Psoas muscle (tissue), 8 donors: ENCODE results near the gene PDE6G. TPM values are rescaled to one million over a fixed set of nuclear protein-coding genes. Genes with fewer than 3 reads are reported as not detected.
"Not testable (repeated sequence)": the region's sequence is repeated elsewhere in the genome, so short reads cannot be mapped to it uniquely, and the experiment has no call there.

Source experiments
- ATAC-seq, 4 donors: fragments of 200-7000 bp; cut with Tn5 transposase; one replicate each; pipeline ENCODE4 v1.9.1; 2020; ENCODE audit warnings: moderate library complexity in 3 of 4, mild to moderate bottlenecking in 2 of 4
- DNase-seq, 2 donors: peaks; one replicate each; pipeline ENCODE4 v3.0.0-alpha.2; 2020
- H3K27ac ChIP-seq: fragments of 200-600 bp; one replicate; pipeline ENCODE4 v1.8.0; 2022
- H3K27me3 ChIP-seq, 3 donors: fragments of 200-600 bp in 1 of 3; one replicate each; pipeline versions ENCODE4 v1.6.1 to v1.8.0; 2013 to 2022; ENCODE audit warnings: low read length in 2 of 3, mild to moderate bottlenecking in 2 of 3, moderate library complexity in 1 of 3; ENCODE audit not compliant: insufficient read depth in 3 of 3
- H3K36me3 ChIP-seq, 2 donors: fragments of 200-600 bp in 1 of 2; one replicate each; pipeline versions ENCODE4 v1.6.1 to v1.8.0; 2013 to 2022; ENCODE audit warnings: low read depth in 1 of 2, mild to moderate bottlenecking in 1 of 2, moderate library complexity in 1 of 2; ENCODE audit not compliant: insufficient read depth in 1 of 2
- H3K4me1 ChIP-seq: fragments of 200-600 bp; one replicate; pipeline ENCODE4 v1.8.0; 2022
- H3K4me3 ChIP-seq: fragments of 200-600 bp; one replicate; pipeline ENCODE4 v1.8.0; 2022; ENCODE audit warnings: mild to moderate bottlenecking
- H3K9me3 ChIP-seq: fragments of 200-600 bp; one replicate; pipeline ENCODE4 v1.8.0; 2022
- WGBS, 3 donors: extraction: QIAGEN DNeasy Blood & Tissue Kit; methylation state at CpG; one replicate each; pipeline versions ENCODE4 v1.1.6 to v1.1.7; 2013; 5-methylcytosine and 5-hydroxymethylcytosine counted together
- intact Hi-C, 2 donors: fragments of 100-400 bp; cut with DNase I; formaldehyde crosslinking; loops; one replicate each; pipeline versions ENCODE4 v1.11.0 to v1.14.2; 2022
- polyA plus RNA-seq, 3 donors: library from polyadenylated mRNA; stranded (reverse); fragments of 200-250 nt; gene quantifications; one replicate each; pipeline ENCODE4 v1.2.3, GENCODE V29; 2013
- total RNA-seq, 4 donors: library from RNA; stranded (reverse); fragmentation: NEBNext Ultra II Directional in 2 of 4; extraction: Animal tissue kit (Norgen Biotek cat#: 25700) in 2 of 4; gene quantifications; one replicate each; pipeline versions ENCODE4 v1.2.1 to v1.2.4, GENCODE V29; 2021 to 2023
- TF ChIP-seq, protein P1 (sequence below): fragments of 200-600 bp; IDR thresholded peaks from one replicate; pipeline ENCODE4 v1.8.0; 2022; ENCODE audit warnings: antibody characterized with exemption
- donor health status: healthy with polysubstance abuse.
- donor health status: DM: no; HTN: no; CAD: no; lungs with moderate emphysema.
- donor health status: Bipolar disorder and iron deficiency.
- donor health status: healthy.
- donor health status: DM: yes; HTN: yes; CAD: no.
- donor health status: DM: no; HTN: no; CAD: no.
- donor health status: DM: no; HTN: no; CAD: no.
- donor health status: DM: yes; HTN: yes; CAD: no.

The PDE6G gene
- total and polyA plus RNA-seq, 7 donors, result 0.25 to 1.5 (median 0.60) TPM; not detected in 3

DNA sequence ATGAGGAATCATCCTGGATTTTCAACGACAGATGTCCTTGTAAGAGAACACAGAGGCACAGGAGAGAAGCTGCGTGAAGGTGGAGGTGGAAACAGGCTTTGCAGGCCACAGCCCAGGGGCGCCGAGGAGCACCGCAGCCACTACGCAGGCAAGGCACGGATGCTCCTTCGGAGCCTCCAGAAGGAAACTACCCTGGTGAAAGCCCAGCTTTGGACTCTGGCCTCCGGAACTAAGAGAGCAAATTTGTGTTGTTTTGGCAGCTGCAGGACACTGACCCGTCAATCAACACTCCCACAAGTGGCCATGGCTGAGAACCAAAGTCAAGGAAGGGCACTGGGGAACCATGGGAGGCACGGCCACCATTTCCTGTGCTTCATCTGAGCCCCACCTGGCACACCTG lies 23.8 kb upstream of the PDE6G start:
- ATAC-seq (no peak), DNase-seq (no peak)
- TF ChIP-seq, protein P1, sequence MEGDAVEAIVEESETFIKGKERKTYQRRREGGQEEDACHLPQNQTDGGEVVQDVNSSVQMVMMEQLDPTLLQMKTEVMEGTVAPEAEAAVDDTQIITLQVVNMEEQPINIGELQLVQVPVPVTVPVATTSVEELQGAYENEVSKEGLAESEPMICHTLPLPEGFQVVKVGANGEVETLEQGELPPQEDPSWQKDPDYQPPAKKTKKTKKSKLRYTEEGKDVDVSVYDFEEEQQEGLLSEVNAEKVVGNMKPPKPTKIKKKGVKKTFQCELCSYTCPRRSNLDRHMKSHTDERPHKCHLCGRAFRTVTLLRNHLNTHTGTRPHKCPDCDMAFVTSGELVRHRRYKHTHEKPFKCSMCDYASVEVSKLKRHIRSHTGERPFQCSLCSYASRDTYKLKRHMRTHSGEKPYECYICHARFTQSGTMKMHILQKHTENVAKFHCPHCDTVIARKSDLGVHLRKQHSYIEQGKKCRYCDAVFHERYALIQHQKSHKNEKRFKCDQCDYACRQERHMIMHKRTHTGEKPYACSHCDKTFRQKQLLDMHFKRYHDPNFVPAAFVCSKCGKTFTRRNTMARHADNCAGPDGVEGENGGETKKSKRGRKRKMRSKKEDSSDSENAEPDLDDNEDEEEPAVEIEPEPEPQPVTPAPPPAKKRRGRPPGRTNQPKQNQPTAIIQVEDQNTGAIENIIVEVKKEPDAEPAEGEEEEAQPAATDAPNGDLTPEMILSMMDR, result no peak
- intact Hi-C loops, result loop anchor here in 1 of 2 donors (5.0 kb wide), 1 partner anchor 43 kb away; the partner anchor contains the start of genes NPLOC4 and TSPAN10
- Histone ChIP-seq H3K27ac (no peak overlapping the region), H3K4me3 (no peak overlapping the region), H3K27me3 (no peaks in the 10 kb centered on the region), H3K9me3 (no peaks in the 10 kb centered on the region), H3K4me1 (peaks cover 11% of the 10 kb centered on the region), H3K36me3 (peaks cover 0 to 6% of the 10 kb centered on the region in 2 donors)
- 57 to 67% (median 59%) methylated on average over 11 of the region's 11 CpGs for WGBS, 3 donors

DNA sequence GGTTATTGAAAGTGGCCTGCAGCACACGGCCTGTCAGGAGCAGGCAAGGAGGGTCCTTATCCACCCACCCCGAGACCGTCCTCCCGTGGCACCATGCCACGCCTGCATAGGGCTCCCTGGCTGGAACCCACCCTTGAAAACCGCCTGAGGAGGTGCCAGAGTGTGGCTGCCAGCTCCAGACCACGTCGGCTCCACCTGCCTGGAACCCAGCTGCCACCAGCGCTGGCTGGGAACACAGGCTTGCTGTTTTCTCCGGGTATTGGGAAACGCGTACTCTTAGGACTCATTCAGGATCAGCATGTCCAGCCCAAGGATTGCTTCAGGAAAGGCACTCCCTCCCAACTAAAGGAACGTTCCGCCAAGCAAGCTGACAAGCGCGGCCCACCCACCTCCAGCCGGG lies 20.6 kb upstream of the PDE6G start:
- H3K27ac ChIP-seq, result no peak overlapping the region
- H3K36me3 ChIP-seq, result peaks cover 0 to 28% of the 10 kb centered on the region in 2 donors
- 62 to 72% (median 63%) methylated on average over 17 of the region's 17 CpGs for WGBS, 3 donors
- no peaks in the 10 kb centered on the region for H3K9me3 ChIP-seq
- ATAC-seq (peak in 2 of 4 donors; percentile 41 to 53), DNase-seq (peak in 1 of 2 donors; percentile 54)
- TF ChIP-seq, protein P1, result no peak
- H3K27me3 ChIP-seq, result no peaks in the 10 kb centered on the region
- no peak overlapping the region for H3K4me3 ChIP-seq
- intact Hi-C loops, result no loop called here
- no peaks in the 10 kb centered on the region for H3K4me1 ChIP-seq

DNA sequence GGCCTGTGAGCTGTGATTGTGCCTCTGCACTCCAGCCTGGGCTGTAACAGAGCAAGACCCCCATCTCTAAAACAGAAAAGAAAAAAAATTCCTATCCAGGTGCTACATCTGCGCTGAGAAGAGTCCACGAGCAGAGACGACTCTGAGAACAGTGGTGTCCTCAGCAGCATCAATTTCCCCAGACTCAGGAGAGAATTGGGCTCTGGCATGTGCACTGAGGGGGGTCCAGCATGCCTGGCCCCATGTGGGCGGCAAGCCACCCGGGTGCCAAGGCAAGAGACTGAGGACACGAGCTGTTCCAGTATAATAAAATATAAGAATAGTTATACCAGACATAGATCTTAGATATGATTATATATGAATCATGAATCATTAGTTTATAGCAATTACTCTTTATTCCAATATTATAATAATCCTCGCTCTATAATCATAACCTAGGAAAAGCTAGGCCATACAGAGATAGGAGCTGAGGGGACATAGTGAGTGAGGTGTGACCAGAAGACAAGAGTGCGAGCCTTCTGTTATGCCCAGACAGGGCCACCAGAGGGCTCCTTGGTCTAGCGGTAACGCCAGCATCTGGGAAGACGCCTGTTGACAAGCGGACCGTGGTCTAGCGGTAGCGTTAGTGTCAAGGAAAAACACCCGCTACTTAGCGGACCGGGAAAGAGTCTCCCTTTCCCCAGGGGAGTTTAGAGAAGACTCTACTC lies 19.3 kb upstream of the PDE6G start:
- H3K9me3 ChIP-seq, H3K27ac ChIP-seq, H3K4me3 ChIP-seq, H3K27me3 ChIP-seq, H3K4me1 ChIP-seq, intact Hi-C loops: not testable (repeated sequence)
- DNase-seq, result peak in 1 of 2 donors; percentile 66
- H3K36me3 ChIP-seq, result peaks cover 0 to 34% of the 10 kb centered on the region in 2 donors
- ATAC-seq, result peak in 1 of 4 donors; percentile 46
- 36 to 46% (median 43%) methylated on average over 18 of the region's 18 CpGs for WGBS, 3 donors
- TF ChIP-seq, protein P1, result peak; percentile 60

DNA sequence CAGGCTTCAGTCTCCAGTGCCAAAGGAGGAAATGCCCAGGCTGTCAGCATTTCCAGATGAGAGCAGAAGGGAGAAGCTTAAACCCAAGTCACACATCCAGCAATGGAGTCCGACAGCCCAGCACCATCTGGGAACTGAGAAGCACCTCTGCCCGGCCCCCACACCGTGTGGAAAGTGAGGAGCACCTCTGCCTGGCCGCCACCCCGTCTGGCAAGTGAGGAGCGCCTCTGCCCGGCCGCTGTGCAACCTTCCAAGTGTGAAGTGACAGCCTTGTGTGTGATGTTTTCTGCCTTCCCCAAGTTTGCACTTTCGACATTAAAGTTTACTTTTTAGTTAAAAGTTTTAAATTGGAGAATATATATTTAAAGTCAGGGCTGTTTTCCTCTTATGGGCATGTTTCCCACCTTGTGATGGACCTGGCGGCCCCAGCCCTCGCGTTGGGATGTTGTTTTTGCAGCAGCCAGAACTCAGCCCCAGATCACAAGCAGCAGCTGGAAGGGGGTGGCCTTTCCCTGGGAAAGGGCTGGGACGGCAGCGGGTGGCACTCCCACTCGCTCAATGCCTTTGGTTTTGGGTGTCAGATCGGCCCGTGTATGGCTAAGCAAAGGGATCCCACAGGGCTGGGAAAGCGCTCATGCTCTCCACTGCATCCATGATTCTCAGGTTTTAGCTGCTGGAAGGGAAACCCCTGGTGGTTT lies 17.4 kb upstream of the PDE6G start:
- Histone ChIP-seq H3K4me3 (no peak overlapping the region), H3K27me3 (no peaks in the 10 kb centered on the region), H3K4me1 (no peaks in the 10 kb centered on the region), H3K27ac (no peak overlapping the region), H3K9me3 (no peaks in the 10 kb centered on the region), H3K36me3 (peaks cover 0 to 54% of the 10 kb centered on the region in 2 donors)
- ATAC-seq (no peak), DNase-seq (no peak)
- TF ChIP-seq, protein P1, result no peak
- 74 to 81% (median 79%) methylated on average over 18 of the region's 18 CpGs for WGBS, 3 donors
- intact Hi-C loops, result no loop called here
